ENCODE measurements around the gene CHMP4A.
A peak's percentile ranks its signal among the peaks of the same experiment; 100 is the strongest.
"Not testable (repeated sequence)": the region's sequence is repeated elsewhere in the genome, so short reads cannot be mapped to it uniquely, and the experiment has no call there.

CHMP4A gene

DNA sequence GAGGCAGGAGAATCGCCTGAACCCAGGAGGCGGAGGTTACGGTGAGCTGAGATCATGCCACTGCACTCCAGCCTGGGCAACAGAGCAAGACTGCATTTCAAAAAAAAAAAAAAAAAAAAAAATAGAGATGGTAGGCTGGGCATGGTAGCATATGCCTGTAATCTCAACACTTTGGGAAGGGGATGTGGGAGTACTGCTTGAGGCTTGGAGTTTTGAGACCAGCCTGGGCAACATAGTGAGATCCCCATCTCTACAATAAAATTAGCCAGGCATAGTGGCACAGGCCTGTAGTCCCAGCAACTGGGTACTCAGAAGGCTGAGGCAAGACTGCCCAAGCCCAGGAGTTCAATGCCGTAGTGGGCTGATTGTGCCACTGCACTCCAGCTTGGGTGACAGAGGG lies 9.7 kb upstream of the CHMP4A start:
- not testable (repeated sequence) for DNase-seq

DNA sequence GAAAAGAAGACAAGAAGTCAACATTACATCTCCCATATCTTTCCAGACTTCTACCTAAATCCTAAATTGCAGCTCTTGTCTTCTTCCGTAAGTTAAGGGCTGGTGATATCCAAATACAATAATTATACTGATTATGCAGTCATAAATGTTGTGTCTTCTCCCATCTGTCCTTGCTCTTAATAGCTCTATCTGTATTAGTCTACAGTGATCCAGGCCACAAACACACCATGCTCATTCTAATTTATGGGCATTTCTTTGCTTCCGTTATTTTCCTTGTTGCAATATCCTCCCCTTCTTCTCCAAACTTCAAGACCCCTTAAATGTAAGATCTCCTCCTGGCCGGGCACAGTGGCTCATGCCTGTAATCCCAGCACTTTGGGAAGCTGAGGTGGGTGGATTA lies 6.2 kb upstream of the CHMP4A start:
- no peak for DNase-seq

DNA sequence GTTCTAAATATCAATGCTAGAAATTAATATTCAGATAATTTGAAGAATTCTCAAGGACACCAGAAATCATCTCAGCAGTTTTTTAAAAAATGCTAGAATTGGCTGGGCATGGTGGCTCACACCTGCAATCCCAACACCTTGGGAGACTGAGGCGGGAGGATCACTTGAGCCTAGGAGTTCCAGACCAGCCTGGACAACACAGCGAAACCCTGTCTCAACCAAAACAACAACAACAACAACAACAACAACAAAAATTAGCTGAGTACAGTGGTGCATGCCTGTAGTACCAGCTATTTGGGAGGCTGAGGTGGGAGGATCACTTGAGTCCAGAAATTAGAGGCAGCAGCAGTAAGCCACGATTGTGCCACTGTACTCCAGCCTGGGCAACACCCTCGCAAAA lies 5.8 kb upstream of the CHMP4A start:
- no peak for DNase-seq

GRCh38 chr14:24216876-24217275 lies 3.6 kb upstream of the CHMP4A start:
- DNase-seq: not testable (repeated sequence)

- DNase-seq: no peak
Measured at GRCh38 chr14:24216345-24216699, 3.0 kb upstream of the CHMP4A start.

- peak; percentile 89 for DNase-seq
Measured at GRCh38 chr14:24215495-24216344, 2.4 kb upstream of the CHMP4A start, which contains the start of gene MDP1. Gene MDP1 (minus strand): TSS chr14:24216066. CDS start chr14:24215955, 111 bp downstream.

DNA sequence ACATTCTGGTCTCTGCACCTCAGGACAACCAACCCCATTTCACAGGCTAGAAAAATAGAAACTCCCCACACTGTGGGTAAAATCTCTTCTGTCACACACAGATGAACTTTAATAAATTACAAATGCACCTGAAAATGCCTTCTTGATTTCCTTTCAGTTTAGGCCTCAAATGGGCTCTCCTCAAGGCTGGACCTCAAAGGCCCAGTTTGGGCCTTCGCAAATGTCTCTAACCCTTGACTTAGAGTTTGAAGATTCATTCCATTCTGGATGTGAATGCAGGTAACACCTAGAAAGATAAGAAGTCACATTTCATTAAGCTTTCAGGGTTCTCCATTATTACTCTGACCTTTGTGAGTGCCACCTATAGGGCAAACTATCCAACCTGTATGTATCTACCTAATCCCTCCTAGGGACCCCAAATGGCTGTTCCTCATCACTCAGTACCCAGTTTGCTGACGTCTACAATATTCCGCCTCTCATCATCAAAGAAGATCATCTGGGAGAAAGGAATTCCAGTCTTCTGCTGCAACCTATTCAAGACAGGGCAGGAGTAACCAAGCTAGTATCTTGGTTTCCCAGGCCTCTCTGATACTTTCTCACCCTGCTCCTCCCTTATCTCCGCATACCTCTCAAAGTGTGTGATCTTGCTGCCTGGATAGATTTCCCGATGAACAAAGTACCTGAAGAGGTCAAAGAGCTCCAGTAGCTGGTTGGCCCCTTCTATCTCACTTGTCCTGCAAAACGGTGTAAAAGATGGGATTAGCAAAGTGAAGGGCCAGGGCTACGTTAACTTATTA lies 776 bp upstream of the CHMP4A start:
- DNase-seq: no peak

- DNase-seq: no peak
Measured at GRCh38 chr14:24211311-24211710, 2.0 kb downstream of the CHMP4A start.

- DNase-seq: no peak
Measured at GRCh38 chr14:24207625-24208024, 5.7 kb downstream of the CHMP4A start.

DNA sequence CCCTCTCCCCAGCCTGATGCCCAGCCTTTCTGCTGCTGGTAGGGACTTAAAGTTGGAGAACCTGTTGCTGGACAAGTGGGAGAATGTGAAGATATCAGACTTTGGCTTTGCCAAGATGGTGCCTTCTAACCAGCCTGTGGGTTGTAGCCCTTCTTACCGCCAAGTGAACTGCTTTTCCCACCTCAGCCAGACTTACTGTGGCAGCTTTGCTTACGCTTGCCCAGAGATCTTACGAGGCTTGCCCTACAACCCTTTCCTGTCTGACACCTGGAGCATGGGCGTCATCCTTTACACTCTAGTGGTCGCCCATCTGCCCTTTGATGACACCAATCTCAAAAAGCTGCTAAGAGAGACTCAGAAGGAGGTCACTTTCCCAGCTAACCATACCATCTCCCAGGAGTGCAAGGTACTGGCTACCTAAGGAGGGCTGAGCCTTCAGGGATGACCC lies 6.2 kb downstream of the CHMP4A start:
- no peak for DNase-seq

GRCh38 chr14:24206260-24207103 lies 6.8 kb downstream of the CHMP4A start:
- DNase-seq: no peak

DNA sequence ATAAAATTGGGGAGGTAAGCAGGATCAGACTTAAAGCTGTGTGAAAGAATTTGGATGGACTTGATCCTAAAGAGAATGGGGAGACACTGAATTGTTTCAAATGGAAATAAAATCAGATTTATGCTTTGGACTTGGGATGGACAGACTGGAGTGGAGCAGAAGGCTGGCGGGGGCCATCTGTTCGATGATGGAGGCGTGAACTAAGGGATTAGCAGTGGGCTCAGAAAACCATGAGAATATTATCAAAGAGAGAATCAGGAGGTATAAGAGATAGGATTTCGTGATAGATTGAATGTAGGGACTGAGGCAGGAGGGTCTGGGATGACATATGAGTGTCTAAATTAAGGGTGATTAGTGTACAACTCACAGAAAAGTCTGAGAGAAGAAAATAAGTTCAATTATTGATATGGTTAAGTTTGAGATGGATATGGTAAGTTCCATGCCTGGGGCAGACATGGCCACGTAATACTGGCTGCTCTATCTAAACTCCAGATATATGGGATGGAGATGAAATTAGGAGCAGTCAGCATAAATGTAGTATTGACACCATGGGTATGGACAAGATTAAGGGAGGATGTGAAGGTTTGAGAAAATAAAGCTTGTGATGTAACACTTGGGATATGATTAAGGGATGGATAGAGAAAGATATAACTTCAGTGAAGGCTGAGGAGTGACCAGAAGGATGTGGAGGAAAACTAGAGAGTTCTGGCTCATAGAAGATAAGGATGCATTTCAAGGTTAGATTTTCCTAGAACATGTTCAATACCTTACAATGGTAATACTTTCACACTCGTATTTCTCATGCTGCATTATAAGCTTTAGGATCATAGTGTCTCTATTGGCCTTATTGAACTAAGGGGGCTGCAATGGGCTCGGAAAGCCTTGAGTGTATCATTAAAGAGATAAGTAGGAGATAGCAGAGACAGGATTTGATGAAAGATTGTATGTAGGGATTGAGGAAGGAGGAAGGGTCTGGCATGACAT lies 8.8 kb downstream of the CHMP4A start:
- no peak for DNase-seq

- DNase-seq: not testable (repeated sequence)
Measured at GRCh38 chr14:24203249-24203886, 9.9 kb downstream of the CHMP4A start.

DNA sequence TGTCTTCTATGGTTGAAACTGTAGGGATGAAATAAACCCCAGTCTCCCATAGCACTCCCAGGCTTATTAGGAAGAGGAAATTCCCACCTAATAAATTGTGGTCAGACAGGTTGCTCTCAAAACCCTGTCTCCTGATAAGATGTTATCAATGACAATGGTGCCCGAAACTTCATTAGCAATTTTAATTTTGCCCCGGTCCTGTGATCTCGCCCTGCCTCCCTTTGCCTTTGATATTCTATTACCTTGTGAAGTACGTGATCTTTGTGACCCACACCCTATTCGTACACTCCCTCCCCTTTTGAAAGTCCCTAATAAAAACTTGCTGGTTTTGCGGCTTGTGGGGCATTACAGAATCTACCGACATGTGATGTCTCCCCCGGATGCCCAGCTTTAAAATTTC lies 10.8 kb downstream of the CHMP4A start:
- DNase-seq: not testable (repeated sequence)

DNA sequence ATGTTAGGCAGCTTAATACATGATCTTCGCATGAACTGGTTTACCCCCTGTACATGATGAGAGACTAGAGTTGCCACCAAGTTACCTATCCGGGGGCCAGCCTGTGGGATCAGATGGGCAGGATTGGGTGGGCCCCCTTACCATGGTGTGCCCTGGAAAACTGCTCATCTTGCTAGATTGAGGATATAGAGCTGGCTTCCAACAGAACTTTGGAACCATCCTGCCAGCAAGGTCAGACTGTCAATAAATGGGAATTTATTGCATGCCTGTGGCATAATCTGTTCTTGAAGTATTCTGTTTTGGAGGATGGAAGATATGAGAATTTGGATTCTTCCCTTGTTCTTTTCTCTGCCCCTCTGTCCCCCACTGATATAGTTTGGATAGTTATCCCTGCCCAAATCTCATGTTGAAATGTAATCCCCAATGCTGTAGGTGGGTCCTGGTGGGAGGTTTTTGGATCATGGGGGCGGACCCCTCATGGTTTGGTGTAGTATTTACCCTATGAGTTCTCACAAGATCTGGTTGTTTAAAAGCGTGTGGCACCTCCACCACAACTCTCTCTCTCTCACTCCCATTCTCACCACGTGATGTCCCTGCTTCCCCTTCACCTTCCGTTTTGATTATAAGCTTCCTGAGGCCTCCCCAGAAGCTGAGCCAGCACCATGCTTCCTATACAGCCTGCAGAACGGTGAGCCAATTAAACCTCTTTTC lies 14.3 kb downstream of the CHMP4A start:
- DNase-seq: no peak

DNA sequence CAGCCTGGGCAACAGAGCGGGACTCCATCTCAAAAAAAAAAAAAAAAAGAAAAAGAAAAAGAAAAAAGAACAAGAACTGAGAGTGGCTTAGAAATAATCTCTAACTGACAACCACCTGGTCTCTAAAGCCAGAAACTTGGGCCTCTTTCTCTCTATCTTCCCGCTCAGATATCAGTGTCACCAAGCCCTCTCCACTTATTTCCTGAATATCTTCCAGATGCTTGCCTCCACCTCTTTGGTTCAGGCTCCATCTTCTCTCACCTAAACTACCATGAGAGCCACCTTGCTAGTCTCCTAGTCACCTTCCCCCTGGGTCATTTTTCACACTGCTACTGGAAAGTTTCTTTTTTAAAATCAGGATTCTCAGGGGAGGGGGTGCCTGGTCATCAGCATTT lies 16.2 kb downstream of the CHMP4A start:
- no peak for DNase-seq

- DNase-seq: peak; percentile 39
Measured at GRCh38 chr14:24196071-24197055, 16.9 kb downstream of the CHMP4A start.

- DNase-seq: peak; percentile 89
Measured at GRCh38 chr14:24195186-24196070, 17.9 kb downstream of the CHMP4A start, which contains the start of gene TM9SF1. Gene TM9SF1 (minus strand): TSS chr14:24195441. CDS start chr14:24195019, 422 bp downstream.

Measured in NCI-H146 (cell line).